K562 (cell line): Measurements from ENCODE around the gene OR6C4. TPM values are rescaled to one million over a fixed set of nuclear protein-coding genes. Genes with fewer than 3 reads are reported as not detected.

Source experiments
- ATAC-seq: fragments of 200-7000 bp; cut with Tn5 transposase; 3 replicates; pipeline ENCODE4 v1.9.1; 2020; ENCODE audit warnings: moderate library complexity
- BruUV-seq: library from RNA; stranded (reverse); fragments of 400-500 nt; replicated peaks from 2 replicates; lab custom pipeline; 2021; lab: Mats Ljungman, UMichigan
- CTCF ChIA-PET: fragments of 300-600 bp; formaldehyde crosslinking; extraction: SDS; loops from one replicate; lab custom pipeline; 2021; ENCODE audit warnings: low intra/inter-chr PET ratio; lab: Yijun Ruan, JAX
- POLR2A ChIA-PET: fragments of 300-600, 350-650 bp; sonication (Branson Sonifier 250); formaldehyde crosslinking; extraction: SDS; loops from one replicate; lab custom pipeline; 2021; ENCODE audit warnings: antibody characterized with exemption, inconsistent platforms; lab: Yijun Ruan, JAX
- DNase-seq, 4 experiments: peaks; one replicate each; pipeline versions ENCODE4 v3.0.0 to v3.0.0-alpha.2; 2011 to 2018; ENCODE audit warnings: low spot score in 3 of 4, mixed read lengths in 3 of 4; ENCODE audit errors: extremely low read depth in 1 of 4
- FAIRE-seq: peaks from 2 replicates; lab custom pipeline; 2011; peaks lifted over from hg19 to GRCh38; lab: Jason Lieb, UNC
- H2AFZ ChIP-seq: 2 replicates; pipeline ENCODE4 v1.6.0; 2011; ENCODE audit warnings: low read depth, low read length, control low read depth, inconsistent platforms
- H3K27ac ChIP-seq: fragments of 200-600 bp; 3 replicates; pipeline ENCODE4 v1.8.0; 2011; ENCODE audit warnings: low read depth, mild to moderate bottlenecking, control low read depth, inconsistent platforms, low read length, moderate library complexity, mixed read lengths; ENCODE audit errors: extremely low read depth
- H3K27me3 ChIP-seq, 2 experiments: fragments of 300-600 bp in 1 of 2; 2 replicates in 1 of 2; 3 replicates in 1 of 2; pipeline versions ENCODE4 v1.6.0 to v1.8.0; 2011; ENCODE audit warnings: inconsistent platforms in 2 of 2, low read length in 2 of 2, mild to moderate bottlenecking in 1 of 2, mixed read lengths in 1 of 2, moderate library complexity in 1 of 2; ENCODE audit not compliant: control insufficient read depth in 2 of 2, insufficient read depth in 2 of 2
- H3K36me3 ChIP-seq: fragments of 300-600 bp; 3 replicates; pipeline ENCODE4 v1.8.0; 2011; ENCODE audit warnings: mild to moderate bottlenecking, low read length, inconsistent platforms; ENCODE audit not compliant: control insufficient read depth, insufficient read depth
- H3K4me1 ChIP-seq, 2 experiments: fragments of 200-600 bp in 1 of 2; replicated peaks in 1 of 2; 2 replicates in 1 of 2; 3 replicates in 1 of 2; pipeline versions ENCODE4 v1.5.1 to v1.8.0; 2011; ENCODE audit warnings: inconsistent platforms in 2 of 2, low read length in 2 of 2, mild to moderate bottlenecking in 1 of 2, mixed read lengths in 1 of 2, moderate library complexity in 1 of 2; ENCODE audit not compliant: control insufficient read depth in 2 of 2, insufficient read depth in 2 of 2
- H3K4me2 ChIP-seq: 2 replicates; pipeline ENCODE4 v1.6.1; 2011; ENCODE audit warnings: low read length, control low read depth, inconsistent platforms, mixed read lengths; ENCODE audit not compliant: insufficient read depth
- H3K4me3 ChIP-seq: fragments of 200-600 bp; sonication (generic), shearing (Covaris generic); 2 replicates; pipeline ENCODE4 v1.5.1; 2016; ENCODE audit warnings: control low read depth, inconsistent platforms
- H3K79me2 ChIP-seq: fragments of 200-600 bp; 3 replicates; pipeline ENCODE4 v1.8.0; 2011; ENCODE audit warnings: low read length, inconsistent platforms; ENCODE audit not compliant: control insufficient read depth, insufficient read depth
- H3K9ac ChIP-seq, 2 experiments: 2 replicates each; pipeline versions ENCODE4 v1.6.0 to v1.6.1; 2011; ENCODE audit warnings: low read depth in 2 of 2, low read length in 2 of 2, control low read depth in 1 of 2, inconsistent platforms in 1 of 2, mild to moderate bottlenecking in 1 of 2, mixed read lengths in 1 of 2; ENCODE audit not compliant: insufficient read depth in 1 of 2
- H3K9me1 ChIP-seq: one replicate; pipeline ENCODE4 v1.6.0; 2011; ENCODE audit warnings: inconsistent platforms, mild to moderate bottlenecking, low read length, moderate library complexity; ENCODE audit not compliant: control insufficient read depth, insufficient read depth
- H3K9me3 ChIP-seq: replicated peaks from 2 replicates; pipeline ENCODE4 v1.5.1; 2011; ENCODE audit warnings: low read depth, low read length, inconsistent platforms; ENCODE audit not compliant: control insufficient read depth, insufficient read depth
- H4K20me1 ChIP-seq: replicated peaks from 2 replicates; pipeline ENCODE4 v1.6.1; 2011; ENCODE audit warnings: low read length, inconsistent platforms, mixed read lengths; ENCODE audit not compliant: control insufficient read depth, insufficient read depth
- BACH1 ChIP-seq: fragments of 200-800 bp; sonication (Bioruptor generic); IDR thresholded peaks from 2 replicates; pipeline ENCODE4 v1.6.1; 2016; ENCODE audit warnings: missing genetic modification characterization, missing compliant biosample characterization
- KAT7 ChIP-seq: sonication (generic); formaldehyde crosslinking; IDR thresholded peaks from 2 replicates; pipeline ENCODE4 v1.8.0; 2022; ENCODE audit warnings: missing genetic modification reagents, mild to moderate bottlenecking, borderline replicate concordance
- MECOM ChIP-seq: fragments of 250-450 bp; sonication (Bioruptor Pico); IDR thresholded peaks from 2 replicates; pipeline ENCODE4 v1.8.0; 2022; ENCODE audit warnings: inconsistent platforms
- NUFIP1 ChIP-seq: fragments of 450-650 bp; IDR thresholded peaks from 2 replicates; pipeline ENCODE4 v1.6.1; 2018; ENCODE audit not compliant: partially characterized antibody
- PRPF4 ChIP-seq: fragments of 200-400 bp; formaldehyde crosslinking; IDR thresholded peaks from one replicate; pipeline ENCODE4 v1.6.1; 2017; ENCODE audit warnings: low read length, low read depth, mild to moderate bottlenecking; ENCODE audit not compliant: insufficient read depth, poor library complexity, severe bottlenecking
- SIN3B ChIP-seq: fragments of 450-650 bp; IDR thresholded peaks from 2 replicates; pipeline ENCODE4 v1.6.1; 2017; ENCODE audit warnings: low read depth, mild to moderate bottlenecking, moderate library complexity
- TCF3 ChIP-seq: sonication (generic); formaldehyde crosslinking; IDR thresholded peaks from 2 replicates; pipeline ENCODE4 v1.4.0; 2020; ENCODE audit warnings: mild to moderate bottlenecking, missing genetic modification reagents
- ZNF354B ChIP-seq: fragments of 250-450 bp; sonication (Bioruptor Pico); IDR thresholded peaks from 2 replicates; pipeline ENCODE4 v1.4.0; 2020
- ZNF561 ChIP-seq: fragments of 450-650 bp; formaldehyde crosslinking; conservative IDR thresholded peaks from 2 replicates; pipeline ENCODE4 v1.4.0; 2020; ENCODE audit warnings: mild to moderate bottlenecking, moderate library complexity
- in situ Hi-C: fragments of 300-500 bp; cut with MboI; formaldehyde crosslinking; loops from 4 replicates; pipeline ENCODE4 v1.15.0; 2018; ENCODE audit warnings: inconsistent platforms, mixed read lengths
- intact Hi-C: fragments of 100-400 bp; cut with micrococcal nuclease; formaldehyde crosslinking; loops from 2 replicates; pipeline ENCODE4 v1.14.2; 2022
- polyA plus RNA-seq, 8 experiments: library from polyadenylated mRNA; depleted of rRNA in 4 of 8; stranded (reverse) in 5 of 8; unstranded in 3 of 8; fragments of >200 nt; fragmentation: Nextera tagmentation in 2 of 8; fragmentation: Illumina TruSeq in 1 of 8; extraction: Ambion mirVana in 2 of 8; extraction: Trizol in 1 of 8; gene quantifications; 2 replicates each; pipeline versions ENCODE4 v1.2.1 to v1.2.3, GENCODE V29; 2011 to 2014; ENCODE audit warnings: inconsistent platforms in 1 of 8, missing spikeins in 1 of 8
- total RNA-seq, 7 experiments: library from RNA; depleted of rRNA in 6 of 7; stranded (reverse); fragments of >200 nt in 6 of 7; fragmentation: Illumina TruSeq in 2 of 7; extraction: Trizol in 2 of 7; gene quantifications; 2 replicates each; pipeline versions ENCODE4 v1.2.1 to v1.2.3, GENCODE V29; 2011 to 2021; ENCODE audit warnings: low replicate concordance in 1 of 7
- TF ChIP-seq, protein P1 (sequence below): fragments of 450-650 bp; IDR thresholded peaks from 2 replicates; pipeline ENCODE4 v1.7.0; 2016; ENCODE audit warnings: borderline replicate concordance
- TF ChIP-seq, protein P2 (sequence below): sonication (generic); formaldehyde crosslinking; IDR thresholded peaks from 2 replicates; pipeline ENCODE4 v1.5.0; 2020; ENCODE audit warnings: missing genetic modification reagents

OR6C4 gene
- total and polyA plus RNA-seq, 9 of the 15 experiments (the other 6 are each of a cell fraction or from before 2014, with no cell fraction given): not detected

DNA sequence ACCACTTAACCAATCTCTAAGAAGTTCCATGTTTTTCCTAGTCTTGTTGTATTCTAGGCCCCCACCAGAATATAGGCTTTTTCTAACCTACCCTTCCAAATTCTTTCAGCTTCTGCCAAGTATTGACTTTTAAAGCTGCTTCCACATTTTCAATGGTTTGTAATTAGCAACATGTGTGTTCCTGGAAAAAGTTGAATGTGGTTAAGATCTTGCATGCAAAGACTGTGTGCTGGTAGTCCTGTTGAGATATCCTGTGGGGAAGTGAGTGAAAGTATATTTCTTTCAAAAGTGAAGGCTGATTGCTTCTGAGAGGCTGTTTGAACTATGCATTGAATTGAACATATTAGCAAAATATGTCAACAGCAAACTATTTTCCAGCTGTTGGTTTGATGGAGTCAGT lies 646 bp upstream of the OR6C4 start (continued):
- TF ChIP-seq, protein P1, sequence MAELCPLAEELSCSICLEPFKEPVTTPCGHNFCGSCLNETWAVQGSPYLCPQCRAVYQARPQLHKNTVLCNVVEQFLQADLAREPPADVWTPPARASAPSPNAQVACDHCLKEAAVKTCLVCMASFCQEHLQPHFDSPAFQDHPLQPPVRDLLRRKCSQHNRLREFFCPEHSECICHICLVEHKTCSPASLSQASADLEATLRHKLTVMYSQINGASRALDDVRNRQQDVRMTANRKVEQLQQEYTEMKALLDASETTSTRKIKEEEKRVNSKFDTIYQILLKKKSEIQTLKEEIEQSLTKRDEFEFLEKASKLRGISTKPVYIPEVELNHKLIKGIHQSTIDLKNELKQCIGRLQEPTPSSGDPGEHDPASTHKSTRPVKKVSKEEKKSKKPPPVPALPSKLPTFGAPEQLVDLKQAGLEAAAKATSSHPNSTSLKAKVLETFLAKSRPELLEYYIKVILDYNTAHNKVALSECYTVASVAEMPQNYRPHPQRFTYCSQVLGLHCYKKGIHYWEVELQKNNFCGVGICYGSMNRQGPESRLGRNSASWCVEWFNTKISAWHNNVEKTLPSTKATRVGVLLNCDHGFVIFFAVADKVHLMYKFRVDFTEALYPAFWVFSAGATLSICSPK: no peak
- TF ChIP-seq ZNF561 (CRISPR knock-in tag) (no peak), ZNF354B (CRISPR knock-in tag) (no peak), KAT7 (no peak), NUFIP1 (no peak)

DNA sequence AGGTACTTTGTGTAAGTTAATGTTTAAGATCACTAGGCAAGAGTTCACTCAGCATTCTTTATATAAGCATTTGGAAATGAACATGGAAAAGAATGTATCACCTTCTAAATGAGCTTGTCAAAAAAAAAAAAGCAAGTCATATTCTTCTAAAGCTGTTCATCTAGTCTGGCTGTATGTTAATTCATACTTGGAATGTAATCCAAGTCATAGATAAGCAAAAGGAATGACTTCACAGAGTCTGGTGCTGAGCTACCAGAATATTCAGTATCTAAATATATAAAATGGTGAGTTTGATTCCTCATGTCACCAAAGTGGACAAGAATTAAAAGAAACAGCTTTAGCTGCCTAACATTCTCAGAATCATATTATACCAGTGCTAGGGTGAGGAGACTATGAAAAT lies 4.9 kb downstream of the OR6C4 start:
- no peaks in the 10 kb centered on the region for H3K9me1 ChIP-seq
- H2AFZ ChIP-seq: no peak overlapping the region
- FAIRE-seq (no peak), DNase-seq (no peak), ATAC-seq (no peak)
- H4K20me1 ChIP-seq: no peaks in the 10 kb centered on the region
- ChIA-PET POLR2A (no interaction called here), CTCF (interaction anchor here (0.6 kb wide), 1 partner anchor 697 kb away, joined by 4 read pairs; no protein-coding TSS in a partner anchor)
- no peaks in the 10 kb centered on the region for H3K27me3 ChIP-seq
- in situ Hi-C loops (no loop called here), intact Hi-C loops (no loop called here)
- no peak overlapping the region for H3K4me3 ChIP-seq
- H3K4me2 ChIP-seq: no peak overlapping the region
- H3K36me3 ChIP-seq: no peaks in the 10 kb centered on the region
- no peak overlapping the region for H3K27ac ChIP-seq
- BruUV-seq: no TSS peak
- TF ChIP-seq BACH1: no peak
- no peak for TF ChIP-seq PRPF4
- TF ChIP-seq TCF3 (CRISPR knock-in tag): no peak
- TF ChIP-seq, protein P2, sequence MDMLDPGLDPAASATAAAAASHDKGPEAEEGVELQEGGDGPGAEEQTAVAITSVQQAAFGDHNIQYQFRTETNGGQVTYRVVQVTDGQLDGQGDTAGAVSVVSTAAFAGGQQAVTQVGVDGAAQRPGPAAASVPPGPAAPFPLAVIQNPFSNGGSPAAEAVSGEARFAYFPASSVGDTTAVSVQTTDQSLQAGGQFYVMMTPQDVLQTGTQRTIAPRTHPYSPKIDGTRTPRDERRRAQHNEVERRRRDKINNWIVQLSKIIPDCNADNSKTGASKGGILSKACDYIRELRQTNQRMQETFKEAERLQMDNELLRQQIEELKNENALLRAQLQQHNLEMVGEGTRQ (CRISPR knock-in tag): no peak
- no peak for TF ChIP-seq SIN3B
- TF ChIP-seq MECOM: no peak
- peaks cover 4% of the 10 kb centered on the region for H3K9me3 ChIP-seq
- H3K4me1 ChIP-seq: no peaks in the 10 kb centered on the region
- H3K79me2 ChIP-seq: no peaks in the 10 kb centered on the region
- no peak overlapping the region for H3K9ac ChIP-seq
